Measurements from ENCODE around the gene KCNMA1.

- TF ChIP-seq CTCF (IDR thresholded peaks at IDR 0.05 in 4 of 5, conservative IDR thresholded peaks at IDR 0.05 in 1 of 5) (no peak), POLR2A (IDR thresholded peaks at IDR 0.05) (no peak)
These were observed 192.1 kb downstream of the KCNMA1 start for GRCh38 chr10:77445547-77445946.
